Right renal cortex interstitium (tissue), 3 donors: ENCODE measurements around the gene GABRE. TPM values are rescaled to one million over a fixed set of nuclear protein-coding genes. Genes with fewer than 3 reads are reported as not detected.

Experiments
- DNase-seq, 3 donors: peaks; one replicate each; pipeline ENCODE4 v3.0.0-alpha.2; 2013; ENCODE audit warnings: low read depth in 3 of 3, low spot score in 2 of 3
- polyA plus RNA-seq, 3 donors: library from polyadenylated mRNA; unstranded; fragments of 120-200 nt; gene quantifications; one replicate each; pipeline ENCODE4 v1.2.1, GENCODE V29; 2013; ENCODE audit not compliant: insufficient read length in 3 of 3

The GABRE gene, protein sequence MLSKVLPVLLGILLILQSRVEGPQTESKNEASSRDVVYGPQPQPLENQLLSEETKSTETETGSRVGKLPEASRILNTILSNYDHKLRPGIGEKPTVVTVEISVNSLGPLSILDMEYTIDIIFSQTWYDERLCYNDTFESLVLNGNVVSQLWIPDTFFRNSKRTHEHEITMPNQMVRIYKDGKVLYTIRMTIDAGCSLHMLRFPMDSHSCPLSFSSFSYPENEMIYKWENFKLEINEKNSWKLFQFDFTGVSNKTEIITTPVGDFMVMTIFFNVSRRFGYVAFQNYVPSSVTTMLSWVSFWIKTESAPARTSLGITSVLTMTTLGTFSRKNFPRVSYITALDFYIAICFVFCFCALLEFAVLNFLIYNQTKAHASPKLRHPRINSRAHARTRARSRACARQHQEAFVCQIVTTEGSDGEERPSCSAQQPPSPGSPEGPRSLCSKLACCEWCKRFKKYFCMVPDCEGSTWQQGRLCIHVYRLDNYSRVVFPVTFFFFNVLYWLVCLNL
- 1 to 10 TPM; 3.8 to 5.4 (median 4.1) TPM for polyA plus RNA-seq

DNA sequence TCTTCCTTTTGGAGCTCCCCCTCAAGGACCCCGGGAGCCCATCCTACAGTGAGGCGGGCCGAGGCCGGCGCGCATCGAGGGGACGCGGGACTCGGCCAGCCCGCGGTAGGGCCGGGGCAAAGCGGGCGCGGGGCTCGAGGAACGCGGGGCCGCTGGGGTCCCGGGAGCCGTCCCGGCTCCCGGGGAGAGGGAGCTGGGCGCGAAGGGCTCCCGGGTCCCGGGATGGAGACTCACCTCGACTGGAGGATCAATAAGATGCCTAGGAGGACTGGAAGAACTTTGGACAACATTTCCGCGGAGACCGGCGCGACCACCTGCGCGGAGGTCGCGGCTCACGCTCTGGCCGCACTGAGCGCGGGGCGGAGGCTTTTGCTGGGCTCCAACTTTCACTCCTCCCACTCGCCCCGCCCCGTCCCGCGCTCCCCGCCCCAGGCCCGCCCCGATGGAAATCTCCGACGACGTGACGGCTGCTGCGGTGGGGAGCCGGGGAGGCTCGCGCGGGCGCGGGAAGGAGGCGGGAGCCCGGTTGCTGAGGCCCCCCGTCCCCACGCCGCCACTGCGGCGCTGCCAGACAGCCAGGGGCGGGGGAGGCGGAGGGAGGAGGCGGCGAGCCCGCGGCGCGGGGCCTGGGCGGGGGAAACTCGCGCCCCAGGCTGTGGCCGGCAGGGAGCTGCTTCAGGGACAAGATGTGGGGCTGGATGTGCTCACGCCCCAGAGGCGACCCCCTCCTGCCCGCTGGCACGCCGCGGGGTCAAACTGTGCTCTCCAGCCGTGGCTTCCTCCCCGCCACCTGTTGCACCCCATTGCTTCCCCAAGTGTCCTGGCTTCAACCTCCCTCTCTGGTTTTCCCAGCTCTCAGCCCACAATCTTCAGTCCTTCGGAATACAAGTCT lies at the start of gene GABRE:
TSS of gene GABRE (minus strand) at position 341 of the 892 bp plus-strand sequence. CDS start at position 290, 51 bp downstream.
- DNase-seq: no peak

DNA sequence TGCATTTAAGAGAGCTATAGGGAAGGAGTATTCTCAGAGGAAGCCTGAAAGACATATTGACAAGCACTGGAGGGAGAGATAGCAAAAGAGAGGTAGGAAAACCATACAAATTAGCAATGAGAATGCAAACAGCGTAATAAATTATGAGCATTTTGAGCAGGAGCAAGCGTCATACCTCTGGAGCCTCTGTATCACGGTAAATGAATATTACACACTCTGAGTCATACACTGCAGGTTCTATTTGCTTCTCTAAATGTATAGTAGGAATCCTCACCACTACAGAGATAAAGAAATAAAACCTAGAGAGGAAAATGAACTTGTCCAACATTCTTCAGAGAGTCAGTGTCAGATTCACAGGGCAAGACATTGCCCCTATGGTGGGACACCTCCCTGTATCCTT lies 46.4 kb upstream of the GABRE start:
- DNase-seq: no peak

DNA sequence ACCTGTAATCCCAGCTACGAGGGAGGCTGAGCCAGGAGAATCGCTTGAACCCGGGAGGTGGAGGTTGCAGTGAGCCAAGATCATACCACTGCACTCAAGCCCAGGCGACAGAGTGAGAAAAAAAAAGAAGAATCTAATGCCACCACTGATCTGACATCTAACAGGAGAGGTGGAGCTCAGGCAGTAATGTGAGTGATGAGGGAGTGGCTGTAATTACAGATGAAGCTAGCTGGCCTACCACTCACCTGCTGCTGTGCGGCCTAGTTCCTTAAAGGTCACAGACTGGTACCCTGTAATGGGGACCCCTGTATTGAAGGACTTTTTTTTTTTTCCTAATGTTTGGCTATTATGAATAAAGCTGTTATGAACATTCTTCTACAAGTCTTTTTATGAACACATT lies 25.3 kb upstream of the GABRE start:
- no peak for DNase-seq

DNA sequence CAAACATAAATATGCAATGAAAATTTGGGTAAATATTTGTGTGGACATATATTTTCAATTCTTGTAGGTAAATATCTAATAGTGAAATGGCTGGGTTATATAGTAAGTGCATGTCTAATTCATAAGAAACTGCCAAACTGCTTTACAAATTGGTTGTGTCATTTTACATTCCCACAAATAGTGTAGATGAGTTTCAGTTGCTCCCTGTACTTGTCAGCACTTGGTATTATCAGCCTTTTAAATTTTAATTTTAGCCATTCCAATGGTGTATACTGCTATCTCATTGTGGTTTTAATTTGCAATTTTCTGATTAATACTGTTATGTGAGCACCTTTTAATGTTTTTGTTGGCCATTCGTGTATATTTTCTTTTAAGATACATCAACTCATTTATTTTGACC lies 23.1 kb upstream of the GABRE start:
- no peak for DNase-seq

DNA sequence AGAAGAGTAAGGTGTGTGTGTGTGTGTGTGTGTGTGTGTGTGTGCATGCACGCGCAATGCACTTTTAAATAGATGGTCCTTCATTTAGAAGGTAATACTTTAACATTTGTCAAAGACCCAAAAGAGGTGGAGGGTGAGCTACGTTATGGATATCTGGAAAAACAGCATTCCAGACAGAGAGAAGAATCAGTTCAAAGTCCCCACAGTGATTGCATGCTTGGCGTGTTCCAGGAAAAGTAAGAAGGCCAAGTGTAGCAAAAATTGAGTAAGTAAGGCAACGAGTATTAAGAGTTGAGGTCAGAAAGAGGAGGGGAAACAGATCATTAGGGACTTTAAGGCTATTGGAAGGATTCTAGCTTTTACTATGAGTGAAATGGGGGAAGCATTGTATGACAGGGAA lies 21.9 kb upstream of the GABRE start:
- no peak for DNase-seq

DNA sequence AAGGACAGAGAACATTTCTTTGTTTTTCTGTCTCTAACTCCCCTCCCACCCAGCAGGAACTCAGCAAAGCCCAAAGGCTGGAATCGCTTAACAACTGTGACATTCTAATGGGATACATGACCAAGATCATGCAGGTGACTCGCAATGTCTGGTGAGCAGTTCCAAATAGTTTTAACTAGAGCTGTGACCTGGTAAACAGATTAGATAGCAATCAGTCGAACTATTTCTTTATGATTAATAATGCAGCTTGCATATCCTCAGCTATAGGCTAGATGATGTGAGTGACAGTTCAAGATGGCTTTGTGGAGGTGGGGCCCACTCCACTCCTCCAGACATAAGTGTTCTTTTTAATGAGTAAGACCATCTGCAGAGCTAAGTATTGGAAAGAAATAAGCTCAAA lies 20.0 kb upstream of the GABRE start:
- no peak for DNase-seq

DNA sequence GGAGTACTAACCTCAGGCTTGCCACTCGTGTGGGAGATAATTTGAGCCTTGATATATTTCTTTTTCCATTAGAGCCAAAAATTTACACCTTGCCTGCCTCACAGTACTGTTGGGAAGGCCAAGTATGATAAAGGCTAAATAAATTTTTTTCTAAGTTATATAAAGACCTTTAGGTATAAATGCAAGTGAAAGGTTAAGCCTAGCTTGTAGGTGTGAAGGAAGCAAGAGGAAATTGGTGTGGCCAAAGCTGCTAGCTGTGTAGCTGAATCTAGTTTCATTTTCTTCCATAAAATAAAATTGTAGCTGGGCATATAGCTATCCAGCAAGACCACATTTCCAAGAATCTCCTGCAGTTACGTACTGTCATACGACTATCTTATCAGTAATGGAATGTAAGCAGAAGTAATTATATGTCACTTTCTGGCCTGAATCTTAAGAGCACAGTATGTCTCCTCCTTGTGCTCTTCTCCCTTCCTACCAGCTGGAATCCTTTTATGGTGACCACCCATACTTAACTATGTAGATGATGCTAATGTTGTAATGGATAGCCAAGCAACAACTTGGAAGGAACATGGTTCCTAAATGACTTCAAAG lies 14.3 kb upstream of the GABRE start:
- no peak for DNase-seq

DNA sequence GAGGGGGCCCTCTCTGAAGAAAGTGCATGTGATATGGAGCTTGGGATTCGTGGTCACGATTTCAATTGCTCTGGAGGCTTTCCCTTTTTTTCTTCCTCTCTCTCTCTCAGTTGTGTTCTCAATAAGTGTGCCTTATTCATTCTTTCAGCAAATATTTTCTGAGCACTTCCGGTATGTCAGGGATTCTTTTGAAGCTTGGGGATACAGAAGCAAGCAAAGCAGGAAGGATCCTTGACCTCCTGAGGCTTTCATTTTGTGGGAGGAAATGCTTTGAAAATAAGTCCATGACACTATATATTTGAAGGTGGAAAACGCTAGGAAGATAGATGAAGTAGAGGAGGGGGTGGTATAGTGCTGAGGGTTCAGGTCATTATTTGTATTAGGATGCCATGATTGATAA lies 12.6 kb upstream of the GABRE start:
- DNase-seq: no peak

DNA sequence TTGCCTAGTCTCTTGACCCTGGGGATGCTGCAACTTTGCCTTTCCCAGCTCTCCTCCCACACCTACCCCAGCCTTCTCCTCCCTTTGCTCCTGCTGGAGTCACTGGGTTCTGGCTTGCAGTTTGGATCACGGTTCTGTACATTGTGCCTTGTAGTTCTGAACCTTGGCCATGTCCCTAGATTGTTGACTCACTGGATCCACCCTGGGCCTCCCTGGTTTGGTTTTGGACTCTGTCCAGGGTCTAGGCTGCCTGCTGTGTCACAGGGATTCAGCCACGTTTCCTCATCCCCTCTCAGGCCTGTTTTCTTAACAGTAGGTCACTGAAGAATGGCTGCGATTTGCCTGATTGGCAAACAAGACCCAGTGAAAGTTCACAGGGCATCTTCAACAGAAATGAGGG lies 11.5 kb upstream of the GABRE start:
- no peak for DNase-seq

DNA sequence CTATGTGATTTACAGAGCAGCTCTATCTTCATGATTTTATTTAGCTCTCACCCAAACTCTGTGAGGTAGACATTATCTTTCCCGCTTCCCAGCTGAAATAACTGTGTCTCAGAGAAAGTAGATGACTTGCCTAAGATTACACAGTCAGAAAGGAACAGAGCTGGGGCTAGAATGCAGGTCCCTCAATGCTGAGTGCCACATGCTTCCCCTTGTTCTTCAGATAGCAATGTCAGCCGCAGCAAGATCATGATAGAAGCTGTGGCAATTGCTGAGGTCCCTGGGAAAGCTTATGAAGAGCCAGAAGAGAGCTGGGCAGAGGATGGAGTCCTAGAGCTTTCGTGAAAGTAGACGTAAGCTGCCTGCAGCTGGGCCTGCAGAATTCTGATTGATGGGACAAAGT lies 11.1 kb upstream of the GABRE start:
- no peak for DNase-seq

DNA sequence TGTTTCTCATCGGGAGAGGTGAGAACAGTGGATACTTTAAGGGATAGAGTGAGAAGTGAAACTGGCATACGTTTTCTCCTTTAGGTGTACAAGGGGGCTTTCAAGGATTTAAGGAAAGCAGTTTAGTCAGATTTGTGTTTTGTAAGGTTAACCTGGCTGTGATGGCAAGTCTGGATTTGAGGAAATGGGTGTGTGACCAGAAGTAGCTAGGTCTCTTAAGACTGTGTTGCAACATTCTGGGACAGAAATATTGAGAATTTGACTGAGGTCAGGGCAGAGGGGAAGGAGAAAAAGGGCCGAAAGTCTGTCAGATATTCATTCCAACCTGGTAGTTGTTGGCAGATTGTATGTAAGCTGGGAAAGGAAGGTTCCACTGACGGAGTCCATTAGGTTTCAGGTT lies 10.4 kb upstream of the GABRE start:
- DNase-seq: no peak

DNA sequence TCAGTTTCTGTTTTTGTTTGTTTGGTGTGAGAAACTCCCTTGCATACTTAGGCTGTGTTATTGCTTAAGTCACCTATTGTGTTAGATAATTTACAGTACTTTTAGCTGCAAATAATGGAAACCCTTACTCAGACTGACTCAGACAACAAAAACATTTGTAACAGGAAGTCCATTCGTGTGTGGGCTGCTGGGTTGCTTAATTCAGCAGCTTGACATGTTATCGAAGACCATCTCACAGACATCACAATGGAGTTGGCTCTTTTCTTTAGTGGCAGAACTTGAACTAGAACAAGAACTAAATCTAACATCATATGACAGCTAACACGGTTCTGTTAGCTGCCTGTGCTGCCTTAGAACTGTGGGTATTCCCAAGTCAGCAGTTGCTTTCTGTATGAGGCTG lies 9.9 kb upstream of the GABRE start:
- DNase-seq: no peak

DNA sequence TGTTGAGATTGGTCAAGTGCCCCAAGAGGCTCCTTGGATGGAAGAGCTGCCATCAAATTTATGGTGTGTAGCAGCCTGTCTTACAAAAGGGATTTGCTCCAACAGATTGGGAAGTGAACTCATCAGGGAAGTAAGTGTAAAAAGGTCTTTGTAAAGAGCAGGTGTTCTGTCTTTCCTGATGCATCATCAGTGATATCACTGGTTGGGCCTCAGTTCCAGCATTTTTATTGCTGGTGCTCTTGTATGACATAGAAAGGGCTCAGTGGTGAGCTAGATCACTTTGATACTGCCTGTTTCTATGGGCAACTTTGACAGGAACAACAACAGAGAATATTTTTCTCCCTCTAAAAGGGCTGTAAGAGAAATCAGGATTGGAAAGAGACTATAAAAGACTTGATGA lies 8.7 kb upstream of the GABRE start:
- DNase-seq: no peak

DNA sequence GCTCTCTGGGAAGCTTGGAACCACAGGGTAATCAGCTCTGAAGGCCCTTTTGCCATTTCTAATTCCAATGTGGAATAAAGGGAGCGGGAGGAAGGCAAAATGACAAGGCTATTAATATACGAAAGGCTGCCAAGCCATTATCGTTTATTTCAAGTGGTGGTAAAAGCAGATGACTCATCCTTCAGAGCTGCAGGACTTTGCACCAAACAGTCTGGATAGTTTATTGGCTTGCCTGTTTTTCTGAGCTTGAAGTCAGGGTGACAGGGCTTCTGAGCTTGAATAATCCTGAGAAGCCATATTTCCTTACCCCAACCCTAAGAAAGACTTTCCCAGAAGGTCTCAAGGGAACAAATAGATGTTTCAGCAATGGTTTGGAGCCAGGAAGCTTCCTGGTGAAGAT lies 7.7 kb upstream of the GABRE start:
- DNase-seq: no peak

DNA sequence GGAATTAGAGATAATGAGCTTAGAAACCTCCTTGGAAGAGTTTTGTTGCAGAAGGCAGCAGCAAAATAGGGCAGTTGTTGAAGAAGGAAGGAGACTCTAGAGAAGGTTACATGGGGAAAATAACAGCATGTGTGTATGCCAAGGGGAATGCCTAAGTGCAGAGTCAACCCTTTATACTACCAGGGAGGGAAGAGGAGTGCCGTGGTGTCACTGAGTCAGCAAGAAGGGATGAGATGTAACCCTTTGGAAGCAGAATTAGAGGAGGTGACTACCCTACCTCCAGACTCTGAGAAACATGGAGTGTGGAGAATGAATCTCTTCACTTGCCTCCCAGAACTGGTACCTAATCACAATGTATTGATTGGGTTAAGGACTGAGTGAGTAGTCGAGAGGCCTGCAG lies 6.7 kb upstream of the GABRE start:
- DNase-seq: no peak

DNA sequence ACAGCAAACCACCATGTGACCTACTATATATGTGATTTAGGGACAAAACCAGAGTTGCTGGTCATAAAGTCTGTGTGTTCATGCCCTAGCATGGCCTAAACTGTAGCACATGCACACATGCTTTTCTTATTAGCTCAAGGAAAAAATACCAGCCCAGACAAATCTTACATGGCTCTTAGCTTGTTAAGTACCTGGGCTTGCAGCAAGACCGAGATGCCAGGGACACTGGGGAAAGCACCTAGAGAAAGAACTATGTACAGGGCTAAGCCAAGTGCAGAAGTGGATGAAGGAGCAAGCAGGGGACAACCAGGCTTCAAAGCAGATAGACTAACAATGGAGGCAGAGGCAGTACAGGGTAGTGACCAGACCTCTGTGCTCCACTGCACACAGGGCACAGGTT lies 3.4 kb upstream of the GABRE start:
- DNase-seq: no peak

DNA sequence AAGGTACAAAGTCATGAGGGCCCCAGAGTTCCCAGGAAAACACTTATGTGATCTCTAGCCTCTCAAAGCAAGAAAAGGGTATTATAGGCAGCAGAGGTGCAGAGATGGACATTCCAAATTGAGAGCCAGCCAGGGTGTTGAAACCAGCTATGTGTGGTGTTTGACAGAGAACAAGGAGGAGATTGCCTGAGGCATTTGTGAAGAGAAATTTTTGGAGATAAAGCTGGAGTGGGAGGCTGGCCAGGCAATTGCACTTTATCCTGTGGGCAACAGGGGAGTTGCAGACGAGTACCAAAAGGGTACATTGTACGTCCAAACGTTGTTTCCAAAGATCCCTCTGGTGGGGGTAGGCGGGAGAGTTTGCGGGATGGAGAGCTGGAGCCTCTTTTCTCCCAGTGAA lies 2.5 kb upstream of the GABRE start:
- no peak for DNase-seq

DNA sequence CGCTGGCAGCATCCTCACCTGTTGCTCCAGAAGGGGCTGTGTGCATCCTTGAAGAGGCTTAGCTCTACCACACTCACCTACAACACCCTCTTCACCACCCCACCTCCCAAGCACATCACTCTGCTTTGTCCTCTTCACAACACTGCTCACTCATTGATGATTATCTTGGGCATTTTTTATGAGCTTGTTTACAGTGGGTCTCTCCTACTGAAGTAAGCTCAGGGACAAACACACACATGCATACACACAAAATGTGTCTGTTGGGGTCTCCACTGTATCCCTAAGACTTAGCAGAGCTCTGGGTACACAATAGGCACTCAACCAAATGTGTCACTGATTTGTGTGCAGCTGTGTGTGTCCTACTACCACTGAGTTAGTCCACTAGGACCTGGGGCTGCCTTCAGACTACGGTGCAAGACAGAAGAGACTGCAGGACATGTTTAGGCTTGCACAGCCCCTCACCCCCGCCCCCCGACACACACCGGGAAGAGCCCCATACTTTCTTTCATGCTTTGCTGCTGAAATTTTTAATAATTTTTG lies 1.3 kb upstream of the GABRE start:
- DNase-seq: no peak

DNA sequence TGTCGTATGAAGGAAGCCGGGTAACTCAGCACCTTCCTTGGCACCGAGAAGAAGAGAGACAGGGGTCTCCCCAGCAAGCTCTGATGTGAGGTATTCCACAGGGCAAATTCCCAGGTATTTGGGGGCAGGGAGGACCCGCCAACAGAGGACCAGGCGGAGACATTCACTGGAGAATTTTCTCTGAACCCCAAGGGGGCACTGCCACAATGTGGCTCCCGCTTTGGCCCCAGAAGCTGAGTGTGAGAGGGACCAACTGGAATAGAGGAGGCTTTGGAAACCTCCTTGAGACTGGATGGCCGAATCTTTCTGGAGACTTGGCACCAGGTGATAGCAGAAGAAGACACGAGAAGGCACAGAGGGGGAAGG lies 735 bp upstream of the GABRE start:
- no peak for DNase-seq

DNA sequence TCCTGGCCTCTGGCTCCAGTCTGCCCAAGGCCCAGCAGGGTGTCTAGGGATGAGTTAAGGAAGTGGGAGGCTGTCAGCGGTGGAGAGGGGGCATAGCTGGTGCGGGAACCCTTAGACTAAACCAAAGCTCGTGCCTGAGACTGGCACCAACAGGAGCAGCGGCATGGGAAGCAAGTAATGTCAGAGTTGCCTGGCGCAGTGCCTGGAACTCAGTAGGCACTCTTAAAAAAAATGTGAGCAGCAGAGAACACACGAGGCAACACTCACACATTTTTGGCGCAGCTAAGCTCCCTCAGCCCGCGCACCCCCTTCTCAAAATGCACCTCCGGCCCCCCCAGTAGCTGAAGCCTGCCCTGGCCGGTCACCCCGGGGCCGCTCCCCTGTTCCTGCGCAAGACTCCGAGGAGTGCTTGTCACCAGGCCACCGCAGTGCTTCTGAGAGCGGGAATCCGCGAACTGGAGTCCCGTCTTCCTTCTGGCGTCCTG lies 583 bp downstream of the GABRE start:
- DNase-seq: no peak

DNA sequence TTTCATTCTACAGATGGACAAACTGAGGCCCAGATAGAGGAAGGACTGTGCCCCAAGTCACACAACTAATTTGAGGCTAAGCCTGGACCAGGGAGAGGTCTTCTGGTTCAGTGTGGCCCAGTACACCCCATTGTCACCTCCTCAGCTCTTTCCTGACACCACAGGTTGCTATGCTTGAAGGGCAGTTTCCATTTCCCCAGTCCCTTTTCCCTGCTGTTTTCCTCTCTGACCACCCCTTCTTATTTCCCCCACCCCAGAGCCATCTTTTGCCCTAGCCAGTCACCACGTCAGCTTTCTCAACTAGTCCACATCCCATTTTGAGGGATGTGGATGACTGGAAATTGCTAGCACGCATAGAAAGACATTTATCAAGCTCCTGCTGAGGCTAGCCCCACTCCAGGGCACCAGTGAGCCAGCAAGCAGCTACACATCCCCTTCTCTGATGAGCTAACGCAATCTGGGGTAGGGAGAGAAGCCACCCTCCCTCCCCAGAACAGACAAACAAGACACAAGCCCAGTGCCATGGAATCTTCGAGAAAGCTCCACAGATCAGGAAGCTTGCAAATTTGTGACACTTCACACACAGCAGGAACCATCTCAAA lies 1.3 kb downstream of the GABRE start:
- DNase-seq: no peak
